Aorta (tissue), 5 donors: ENCODE data around the gene KDM4F. TPM values are rescaled to one million over a fixed set of nuclear protein-coding genes. Genes with fewer than 3 reads are reported as not detected.
"Not testable (repeated sequence)": the region's sequence is repeated elsewhere in the genome, so short reads cannot be mapped to it uniquely, and the experiment has no call there.

ENCODE experiments used
- ATAC-seq: fragments of 200-7000 bp; cut with Tn5 transposase; one replicate; pipeline ENCODE4 v1.9.1; 2022; ENCODE audit warnings: moderate library complexity; ENCODE audit not compliant: low FRiP score
- DNase-seq, 2 donors: peaks; one replicate each; pipeline ENCODE4 v3.0.0-alpha.2; 2020
- H3K27ac ChIP-seq, 2 donors: one replicate each; pipeline ENCODE4 v1.5.1; 2013; ENCODE audit warnings: low read length in 2 of 2, mild to moderate bottlenecking in 2 of 2, moderate library complexity in 2 of 2, control low read depth in 1 of 2, inconsistent platforms in 1 of 2, low read depth in 1 of 2
- H3K27me3 ChIP-seq, 2 donors: one replicate each; pipeline ENCODE4 v1.6.1; 2013; ENCODE audit warnings: control low read depth in 1 of 2, low read length in 1 of 2, mild to moderate bottlenecking in 1 of 2, moderate library complexity in 1 of 2; ENCODE audit not compliant: insufficient read depth in 2 of 2, control insufficient read depth in 1 of 2
- H3K36me3 ChIP-seq, 2 donors: one replicate each; pipeline ENCODE4 v1.6.1; 2013; ENCODE audit warnings: control low read depth in 1 of 2, low read length in 1 of 2, mild to moderate bottlenecking in 1 of 2; ENCODE audit not compliant: insufficient read depth in 2 of 2, control insufficient read depth in 1 of 2
- H3K4me1 ChIP-seq, 2 donors: one replicate each; pipeline ENCODE4 v1.6.1; 2013; ENCODE audit warnings: low read length in 2 of 2, control low read depth in 1 of 2, mild to moderate bottlenecking in 1 of 2, moderate library complexity in 1 of 2; ENCODE audit not compliant: insufficient read depth in 2 of 2, control insufficient read depth in 1 of 2
- H3K4me3 ChIP-seq, 2 donors: one replicate each; pipeline ENCODE4 v1.5.1; 2013; ENCODE audit warnings: low read length in 2 of 2, control low read depth in 1 of 2, mild to moderate bottlenecking in 1 of 2
- H3K9me3 ChIP-seq: one replicate; pipeline ENCODE4 v1.6.1; 2013; ENCODE audit warnings: mild to moderate bottlenecking, low read length; ENCODE audit not compliant: control insufficient read depth
- WGBS, 2 donors: extraction: QIAGEN DNeasy Blood & Tissue Kit; methylation state at CpG; one replicate each; pipeline ENCODE4 v1.1.7; 2013; 5-methylcytosine and 5-hydroxymethylcytosine counted together
- intact Hi-C, 2 donors: fragments of 100-400 bp; cut with DNase I; formaldehyde crosslinking; loops; one replicate each; pipeline versions ENCODE4 v1.14.2 to v1.15.0; 2022
- polyA plus RNA-seq, 2 donors: library from polyadenylated mRNA; stranded (reverse); fragments of 200-250 nt; gene quantifications; one replicate each; pipeline ENCODE4 v1.2.3, GENCODE V29; 2013
- total RNA-seq, 2 donors: library from RNA; stranded (reverse); fragmentation: NEBNext Ultra II Directional; extraction: Animal tissue kit (Norgen Biotek cat#: 25700); gene quantifications; one replicate each; pipeline ENCODE4 v1.2.1, GENCODE V29; 2021
- donor health status: healthy with polysubstance abuse.
- donor health status: Bipolar disorder and iron deficiency.
- donor health status: DM: no; HTN: no; CAD: no.
- donor health status: DM: no; HTN: no; CAD: no.
- donor health status: DM: yes; HTN: yes; CAD: no.

The KDM4F gene
- total and polyA plus RNA-seq, 4 donors, result not detected

GRCh38 chr11:95028357-95028756, 20.9 kb upstream of the KDM4F start:
- DNase-seq (no peak), ATAC-seq (no peak)
- Histone ChIP-seq H3K4me1 (no peaks in the 10 kb centered on the region), H3K9me3 (no peaks in the 10 kb centered on the region), H3K4me3 (no peak overlapping the region), H3K27ac (no peak overlapping the region), H3K36me3 (no peaks in the 10 kb centered on the region), H3K27me3 (no peaks in the 10 kb centered on the region)
- intact Hi-C loops, result no loop called here
- 67 to 75% methylated on average over 3 of the region's 3 CpGs for WGBS, 2 donors

GRCh38 chr11:95033051-95033450, 16.2 kb upstream of the KDM4F start:
- WGBS, 2 donors, result 67 to 82% methylated on average over 1 of the region's 1 CpG
- intact Hi-C loops, result no loop called here
- DNase-seq (no peak), ATAC-seq (no peak)
- Histone ChIP-seq H3K36me3 (no peaks in the 10 kb centered on the region), H3K9me3 (no peaks in the 10 kb centered on the region), H3K27me3 (no peaks in the 10 kb centered on the region), H3K4me1 (no peaks in the 10 kb centered on the region), H3K4me3 (no peak overlapping the region), H3K27ac (no peak overlapping the region)

GRCh38 chr11:95035316-95035715, 13.9 kb upstream of the KDM4F start:
- ATAC-seq (no peak), DNase-seq (no peak)
- no peak overlapping the region for H3K4me3 ChIP-seq
- intact Hi-C loops, result no loop called here
- no peaks in the 10 kb centered on the region for H3K9me3 ChIP-seq
- WGBS, 2 donors, result 75 to 78% methylated on average over 2 of the region's 2 CpGs
- no peaks in the 10 kb centered on the region for H3K4me1 ChIP-seq
- H3K36me3 ChIP-seq, result no peaks in the 10 kb centered on the region
- H3K27ac ChIP-seq, result no peak overlapping the region
- H3K27me3 ChIP-seq, result no peaks in the 10 kb centered on the region

GRCh38 chr11:95037356-95038035, 11.7 kb upstream of the KDM4F start:
- H3K4me1 ChIP-seq, H3K9me3 ChIP-seq, H3K27ac ChIP-seq, H3K36me3 ChIP-seq, H3K27me3 ChIP-seq, intact Hi-C loops, DNase-seq: not testable (repeated sequence)
- peak; percentile 38 for ATAC-seq
- H3K4me3 ChIP-seq, result peak overlapping the region in 1 of 2 donors; percentile 1
- WGBS, 2 donors, result 17 to 19% methylated on average over 63 to 71 of the region's 71 CpGs

GRCh38 chr11:95042239-95042638, 7.0 kb upstream of the KDM4F start:
- H3K27me3 ChIP-seq, result no peaks in the 10 kb centered on the region
- no peak for DNase-seq
- H3K27ac ChIP-seq, result no peak overlapping the region
- no peak for ATAC-seq
- H3K36me3 ChIP-seq, result no peaks in the 10 kb centered on the region
- H3K4me1 ChIP-seq, result no peaks in the 10 kb centered on the region
- intact Hi-C loops, result no loop called here
- WGBS, 2 donors, result 96 to 100% methylated on average over 1 of the region's 1 CpG
- no peak overlapping the region for H3K4me3 ChIP-seq
- no peaks in the 10 kb centered on the region for H3K9me3 ChIP-seq

GRCh38 chr11:95042906-95043305, 6.3 kb upstream of the KDM4F start:
- Histone ChIP-seq H3K4me3 (no peak overlapping the region), H3K27ac (no peak overlapping the region), H3K27me3 (no peaks in the 10 kb centered on the region), H3K36me3 (no peaks in the 10 kb centered on the region), H3K9me3 (no peaks in the 10 kb centered on the region), H3K4me1 (no peaks in the 10 kb centered on the region)
- ATAC-seq (no peak), DNase-seq (no peak)
- intact Hi-C loops, result no loop called here
- 76 to 79% methylated on average over 3 of the region's 3 CpGs for WGBS, 2 donors

- ATAC-seq, result no peak
- no peaks in the 10 kb centered on the region for H3K4me1 ChIP-seq
- DNase-seq, result no peak
- no peak overlapping the region for H3K4me3 ChIP-seq
- 38 to 53% methylated on average over 4 of the region's 4 CpGs for WGBS, 2 donors
- no peaks in the 10 kb centered on the region for H3K36me3 ChIP-seq
- intact Hi-C loops, result no loop called here
- H3K9me3 ChIP-seq, result no peaks in the 10 kb centered on the region
- H3K27me3 ChIP-seq, result no peaks in the 10 kb centered on the region
- no peak overlapping the region for H3K27ac ChIP-seq
Measured at GRCh38 chr11:95044010-95044409, 5.2 kb upstream of the KDM4F start.

- Histone ChIP-seq H3K27ac (no peak overlapping the region), H3K36me3 (no peaks in the 10 kb centered on the region), H3K4me3 (no peak overlapping the region), H3K27me3 (no peaks in the 10 kb centered on the region), H3K4me1 (no peaks in the 10 kb centered on the region), H3K9me3 (no peaks in the 10 kb centered on the region)
- DNase-seq (no peak), ATAC-seq (no peak)
- intact Hi-C loops, result no loop called here
Measured at GRCh38 chr11:95045812-95046211, 3.4 kb upstream of the KDM4F start.

- no peaks in the 10 kb centered on the region for H3K36me3 ChIP-seq
- WGBS, 2 donors, result 92 to 97% methylated on average over 22 of the region's 22 CpGs
- no peak for DNase-seq
- H3K27ac ChIP-seq, result no peak overlapping the region
- no peak for ATAC-seq
- intact Hi-C loops, result no loop called here
- H3K27me3 ChIP-seq, result no peaks in the 10 kb centered on the region
- no peak overlapping the region for H3K4me3 ChIP-seq
- no peaks in the 10 kb centered on the region for H3K4me1 ChIP-seq
- peaks cover 2% of the 10 kb centered on the region for H3K9me3 ChIP-seq
Measured at GRCh38 chr11:95050595-95051202, 1.5 kb downstream of the KDM4F start.
